HG02642 (cell line): ENCODE data around the gene PSKH1.
"Not testable (repeated sequence)": the region's sequence is repeated elsewhere in the genome, so short reads cannot be mapped to it uniquely, and the experiment has no call there.

Experiments used
- ATAC-seq: cut with Tn5 transposase; IDR thresholded peaks from one replicate; pipeline ENCODE4 v1.9.1; 2021; ENCODE audit warnings: mild to moderate bottlenecking; ENCODE audit not compliant: unreplicated experiment, poor library complexity

PSKH1 gene

DNA sequence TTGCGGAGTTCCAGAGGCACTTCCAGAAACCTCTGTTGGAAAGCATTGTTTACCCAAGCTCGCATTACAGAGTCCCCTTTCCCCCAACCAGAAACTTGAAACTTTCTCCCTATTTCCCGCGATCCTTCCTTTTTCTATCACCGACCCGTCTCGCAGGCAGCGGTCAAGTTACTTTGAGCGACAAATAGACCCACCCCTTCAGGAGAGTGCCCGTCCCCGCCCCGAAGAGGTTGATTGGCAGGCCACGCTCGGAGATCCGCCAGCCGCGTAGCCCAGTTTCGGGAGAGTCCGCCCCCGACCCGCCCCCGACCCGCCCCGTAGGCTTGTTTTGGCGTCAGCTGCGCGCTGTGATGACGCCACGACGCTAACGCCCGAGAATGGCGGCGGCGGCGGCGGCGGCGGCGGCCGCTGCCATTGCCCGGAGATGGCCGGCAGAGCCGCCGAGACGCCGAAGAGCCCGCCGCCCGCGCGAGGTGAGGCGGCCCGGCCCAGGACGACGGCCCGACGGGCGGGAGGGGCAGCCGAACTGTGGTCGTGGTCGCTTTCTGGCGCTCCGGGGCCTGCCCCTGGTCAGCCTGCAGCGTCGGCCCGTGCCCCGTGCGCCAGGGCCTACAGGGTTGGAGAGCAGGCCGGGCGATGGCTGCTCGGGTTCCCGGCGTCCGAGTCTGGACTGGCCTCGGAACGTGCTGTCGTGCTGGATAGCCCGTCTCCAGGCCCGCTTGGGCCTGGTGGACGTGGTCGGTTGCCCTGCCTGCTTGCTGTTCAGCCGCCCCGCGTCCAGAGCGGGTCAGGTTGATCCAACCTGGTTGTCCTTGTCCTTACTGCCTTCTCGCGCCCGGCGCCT, at the start of gene PSKH1:
TSS of gene PSKH1 (plus strand) at position 356 of the 844 bp plus-strand sequence. CDS start 15,496 bp downstream, outside the sequence.
- peak; percentile 90 for ATAC-seq

DNA sequence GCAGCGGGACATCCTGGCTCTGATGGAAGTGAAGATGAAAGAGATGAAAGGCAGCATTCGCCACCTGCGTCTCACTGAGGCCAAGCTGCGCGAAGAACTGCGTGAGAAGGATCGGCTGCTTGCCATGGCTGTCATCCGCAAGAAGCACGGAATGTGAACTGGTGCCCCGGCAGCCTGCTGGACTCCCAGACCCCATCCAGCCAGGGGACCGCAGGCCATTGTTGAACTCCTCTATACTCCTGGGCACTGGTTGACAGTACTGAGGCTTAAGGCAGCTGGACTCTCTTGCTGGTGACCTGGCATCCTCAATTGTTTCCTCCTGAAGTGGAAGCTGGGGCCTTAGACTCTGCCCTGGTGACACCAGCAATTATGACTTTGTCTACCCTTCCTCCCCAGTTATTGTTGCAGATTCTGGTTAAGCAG, 49.7 kb upstream of the PSKH1 start:
- ATAC-seq = no peak

DNA sequence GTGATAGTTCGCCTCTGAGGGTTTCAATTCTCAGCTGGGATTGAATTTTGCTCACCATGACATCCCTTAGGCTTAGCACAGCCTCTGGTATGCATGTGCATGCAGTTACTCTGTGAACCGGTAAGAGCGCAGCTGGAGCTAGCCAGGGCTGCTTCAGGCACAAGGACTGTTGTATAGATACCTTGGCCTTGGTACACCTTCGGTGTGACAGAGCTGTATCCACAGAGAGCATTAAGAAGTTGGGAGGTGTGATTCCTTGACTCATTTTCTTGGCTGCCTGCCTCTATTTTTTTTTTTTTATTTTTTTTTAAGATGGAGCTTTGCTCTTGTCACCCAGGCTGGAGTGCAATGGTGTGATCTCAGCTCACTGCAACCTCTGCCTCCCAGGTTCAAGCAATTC, 48.6 kb upstream of the PSKH1 start:
- ATAC-seq = no peak

DNA sequence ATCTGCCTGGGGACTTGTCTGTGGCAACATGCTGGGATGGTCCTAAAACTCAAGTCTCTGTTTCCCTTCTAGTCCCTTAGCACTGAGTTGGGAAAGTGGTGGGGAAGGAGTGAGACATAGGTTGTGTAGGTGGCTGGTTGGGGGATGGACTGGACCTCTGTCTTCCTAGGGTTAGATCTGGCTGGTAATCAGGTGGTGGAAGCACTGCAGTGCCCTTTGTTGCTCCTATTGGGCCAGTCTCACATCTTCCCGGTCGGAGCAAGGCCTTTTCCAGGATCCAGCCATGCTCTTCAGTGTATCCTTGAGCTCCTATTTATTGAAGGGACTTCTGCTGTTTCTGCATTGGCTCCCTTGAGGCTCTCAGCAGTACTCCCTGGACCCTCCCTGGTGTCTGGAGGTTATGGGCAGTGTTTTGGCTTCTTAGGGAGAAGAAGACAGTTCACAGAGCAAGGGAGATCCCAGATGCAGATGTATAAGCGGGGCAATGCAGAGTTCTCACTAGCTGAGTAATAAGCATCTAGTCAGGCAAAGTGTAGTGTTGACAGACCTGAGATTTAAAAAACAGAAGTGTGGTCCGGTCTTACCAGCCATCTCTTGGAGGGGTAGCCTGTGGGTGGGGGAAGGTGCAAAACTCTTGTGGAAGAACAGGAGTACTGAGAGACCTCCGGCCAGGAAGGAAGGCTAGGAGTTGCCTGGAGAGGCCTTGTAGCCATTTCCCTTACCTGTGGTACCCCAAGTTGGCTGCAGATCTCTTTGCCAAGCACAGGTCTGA, 47.6 kb upstream of the PSKH1 start:
- no peak for ATAC-seq

DNA sequence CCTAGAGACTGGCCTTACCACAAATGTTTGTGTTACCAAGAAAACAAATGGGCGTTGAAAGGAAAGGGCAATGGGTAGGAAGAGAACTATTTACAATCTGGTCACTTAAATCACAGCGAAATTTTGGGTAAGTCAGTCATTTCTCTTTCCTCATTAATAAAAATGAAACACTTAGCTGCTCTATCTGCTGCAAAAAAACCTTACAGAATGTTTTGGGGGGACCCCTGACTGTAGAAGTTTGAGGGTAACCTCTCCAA, 47.1 kb upstream of the PSKH1 start:
- ATAC-seq = no peak

DNA sequence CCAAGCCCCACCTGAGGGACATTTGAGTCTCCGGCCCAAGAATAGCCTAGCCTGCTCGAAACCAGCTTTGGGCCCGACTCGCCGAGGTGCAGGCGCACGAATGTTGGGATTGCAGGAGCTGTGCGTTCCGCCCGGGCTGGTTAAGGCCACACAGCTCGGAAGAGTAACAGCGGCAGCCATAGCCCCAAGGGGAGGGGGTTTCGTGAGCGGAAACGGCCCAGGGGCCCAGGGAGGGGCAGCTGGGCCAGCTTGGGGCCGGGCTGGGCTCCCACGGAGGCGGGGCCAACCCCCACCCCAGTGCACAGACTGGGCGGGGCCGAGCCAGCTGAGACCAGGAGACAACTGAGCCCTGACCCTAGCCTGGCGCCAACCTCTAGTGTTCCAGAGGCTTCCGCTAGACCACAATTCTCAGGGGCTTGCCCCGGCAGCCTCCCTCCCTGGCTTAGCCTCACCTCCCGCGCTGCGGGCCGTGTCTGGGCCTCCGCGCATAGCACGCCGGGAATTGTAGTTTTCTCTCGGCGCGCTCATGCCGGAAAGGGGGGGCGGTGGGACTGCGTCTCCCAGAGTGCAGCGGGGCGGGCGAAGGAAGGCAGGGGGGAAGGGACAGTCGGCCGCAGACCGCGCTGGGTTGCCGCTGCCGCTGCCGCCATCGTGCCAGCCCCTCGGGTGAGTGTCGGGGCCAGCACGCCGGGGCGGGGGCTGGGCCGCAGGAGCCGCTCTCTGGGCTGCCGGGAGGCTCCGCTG, 46.6 kb upstream of the PSKH1 start, which contains the start of gene NUTF2:
TSS of gene NUTF2 (plus strand) at position 614 of the 744 bp plus-strand sequence. CDS start 18,198 bp downstream, outside the sequence.
- peak; percentile 61 for ATAC-seq

DNA sequence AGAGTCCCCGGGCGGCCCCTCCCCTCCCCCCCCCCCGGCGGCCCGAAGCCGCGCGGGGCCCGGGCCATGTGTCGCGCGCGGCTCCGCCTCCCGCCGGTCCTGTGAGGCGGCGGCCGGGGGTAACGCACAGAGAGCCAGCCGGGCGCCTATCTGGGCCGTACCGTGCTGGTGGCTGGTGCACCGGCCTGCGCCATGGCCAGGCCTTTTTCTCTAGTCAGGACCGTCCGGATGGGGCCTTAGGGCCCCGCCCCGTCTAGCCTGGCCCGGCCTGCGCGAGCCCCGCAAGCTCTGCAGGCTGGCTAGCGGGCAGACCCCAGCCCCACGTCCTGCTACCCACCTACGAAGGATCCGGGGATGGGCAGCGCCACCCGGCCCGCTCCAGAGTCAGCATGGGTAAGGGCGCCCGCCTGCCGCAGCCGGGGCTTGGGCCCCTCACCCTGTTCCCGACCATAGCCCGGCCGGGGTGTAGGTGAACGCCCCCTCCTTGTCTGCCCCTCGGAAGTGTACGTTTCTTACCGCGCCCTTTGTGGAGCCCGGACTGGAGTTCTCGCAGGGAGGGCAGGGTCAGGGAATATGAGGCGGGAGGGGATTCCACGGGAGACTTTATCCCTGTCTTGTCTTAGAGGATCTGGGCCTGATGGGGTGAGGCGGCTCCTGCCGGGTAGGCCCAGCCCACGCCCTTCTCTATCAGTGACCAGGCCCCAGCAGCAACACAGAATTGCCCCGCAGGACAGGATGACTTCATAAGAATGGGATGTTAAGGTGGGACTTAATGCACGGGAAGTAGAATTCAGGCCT, 45.8 kb upstream of the PSKH1 start, which contains the start of gene CENPT:
TSS of gene CENPT (minus strand) at position 630 of the 798 bp plus-strand sequence. CDS start 13,834 bp downstream, outside the sequence.
- peak; percentile 43 for ATAC-seq

DNA sequence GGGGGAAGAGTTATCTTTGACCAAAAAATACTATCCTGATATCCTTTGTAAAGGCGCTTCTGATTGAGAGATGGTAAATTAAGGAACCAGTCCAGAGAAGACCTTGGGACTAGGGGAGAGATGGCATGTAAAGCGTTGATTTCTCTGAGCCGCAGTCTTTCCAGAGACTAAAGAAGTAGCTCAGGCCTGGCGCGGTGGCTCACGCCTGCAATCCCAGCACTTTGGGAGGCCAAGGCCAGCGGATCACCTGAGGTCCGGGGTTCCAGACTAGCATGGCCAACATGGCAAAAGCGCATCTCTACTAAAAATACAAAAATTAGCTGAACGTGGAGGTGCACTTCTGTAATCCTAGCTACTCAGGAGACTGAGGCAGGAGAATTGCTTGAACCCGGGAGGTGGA, 44.9 kb upstream of the PSKH1 start:
- no peak for ATAC-seq

DNA sequence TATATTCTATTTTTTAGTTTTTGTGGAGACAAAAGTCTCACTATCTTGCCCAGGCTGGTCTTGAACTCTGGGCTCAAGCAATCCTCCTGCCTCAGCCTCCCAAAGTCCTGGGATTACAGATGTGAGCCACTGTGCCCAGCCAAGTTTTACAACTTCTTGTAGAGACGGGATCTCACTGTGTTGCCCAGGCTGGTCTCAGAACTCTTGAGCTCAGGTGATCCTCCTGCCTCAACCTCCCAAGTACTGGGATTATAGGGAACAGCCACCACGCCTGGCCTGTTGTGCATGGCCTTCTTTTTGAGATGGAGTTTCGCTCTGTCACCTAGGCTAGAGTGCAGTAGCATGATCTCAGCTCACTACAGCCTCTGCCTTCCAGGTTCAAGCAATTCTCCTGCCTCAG, 39.4 kb upstream of the PSKH1 start:
- ATAC-seq = no peak

DNA sequence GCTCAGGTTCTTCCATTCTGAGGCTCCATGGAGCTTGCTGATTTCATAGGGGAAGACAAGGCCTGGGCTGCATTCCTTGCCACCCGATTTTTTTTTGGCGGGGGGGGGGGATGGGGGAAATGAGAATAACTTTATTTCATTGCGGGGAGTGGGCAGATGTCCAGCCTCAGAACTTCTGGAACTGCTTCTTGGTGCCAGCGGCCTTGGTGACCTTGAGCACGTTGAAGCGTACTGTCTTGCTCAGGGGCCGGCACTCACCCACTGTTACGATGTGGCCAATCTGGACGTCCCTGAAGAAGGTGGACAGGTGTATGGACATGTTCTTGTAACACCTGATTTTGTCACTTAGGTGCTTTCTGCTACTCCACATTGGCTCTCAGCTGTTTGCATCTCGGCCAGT, 37.3 kb upstream of the PSKH1 start:
- no peak for ATAC-seq

DNA sequence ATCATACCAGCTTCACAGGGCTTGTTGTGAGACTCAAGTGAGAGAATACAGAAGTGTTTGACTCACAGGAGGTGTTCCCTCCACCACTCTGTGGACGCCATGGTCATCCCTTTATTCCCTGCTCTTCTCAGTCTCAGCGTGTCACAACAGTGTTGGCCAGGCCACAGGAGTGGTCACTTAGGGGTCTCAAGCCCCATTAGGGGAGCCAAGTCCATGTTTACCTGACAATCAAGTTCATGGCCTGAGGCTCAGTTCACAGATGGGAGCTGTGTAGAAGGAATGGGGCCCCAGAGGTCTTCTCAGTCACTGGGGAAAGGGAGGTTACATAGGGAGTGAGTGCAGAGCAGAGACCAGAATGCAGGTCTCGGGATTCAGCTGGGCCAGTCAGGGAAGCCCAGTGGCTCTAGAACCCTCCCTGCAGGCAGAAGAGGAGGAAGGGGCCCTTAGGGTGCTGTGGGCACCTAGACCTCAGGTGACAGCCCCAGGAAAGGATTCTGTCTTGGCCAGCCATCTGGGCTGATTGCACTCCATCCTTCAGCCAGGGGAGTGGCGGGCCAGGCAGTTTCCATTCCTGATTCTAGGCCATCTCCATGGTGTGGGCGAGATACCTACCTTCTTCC, 36.0 kb upstream of the PSKH1 start:
- no peak for ATAC-seq

DNA sequence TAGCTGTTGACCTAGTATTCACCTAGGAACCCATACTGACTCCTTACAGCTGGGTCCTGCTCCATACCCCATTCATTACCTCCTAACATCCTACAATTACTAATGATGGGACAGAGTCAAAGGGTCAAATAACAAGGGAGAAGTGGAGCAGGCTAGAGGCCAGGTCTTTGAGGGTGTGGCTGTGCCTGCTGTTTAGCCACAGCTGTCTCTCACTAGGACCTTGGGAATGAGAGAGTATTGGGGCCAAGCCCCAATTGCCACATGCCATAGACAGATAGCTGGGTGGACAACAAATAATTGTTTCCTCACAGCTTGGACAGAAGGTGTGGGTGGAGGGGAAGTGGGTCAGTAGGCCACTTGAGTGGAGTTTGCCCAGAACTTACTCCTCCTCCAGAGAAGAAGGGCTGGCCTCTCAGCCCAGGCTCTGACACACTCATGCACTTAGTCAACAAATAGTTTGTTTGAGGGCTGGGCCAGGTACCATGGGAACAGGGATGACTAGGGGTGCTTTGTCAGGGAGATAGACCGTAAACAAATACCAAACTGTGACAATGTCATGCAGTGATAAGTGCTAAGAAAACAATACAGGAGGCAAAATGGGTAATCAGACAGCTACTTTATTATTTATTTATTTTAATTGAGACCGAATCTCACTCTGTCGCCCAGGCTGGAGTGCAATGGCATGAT, 35.4 kb upstream of the PSKH1 start:
- no peak for ATAC-seq

DNA sequence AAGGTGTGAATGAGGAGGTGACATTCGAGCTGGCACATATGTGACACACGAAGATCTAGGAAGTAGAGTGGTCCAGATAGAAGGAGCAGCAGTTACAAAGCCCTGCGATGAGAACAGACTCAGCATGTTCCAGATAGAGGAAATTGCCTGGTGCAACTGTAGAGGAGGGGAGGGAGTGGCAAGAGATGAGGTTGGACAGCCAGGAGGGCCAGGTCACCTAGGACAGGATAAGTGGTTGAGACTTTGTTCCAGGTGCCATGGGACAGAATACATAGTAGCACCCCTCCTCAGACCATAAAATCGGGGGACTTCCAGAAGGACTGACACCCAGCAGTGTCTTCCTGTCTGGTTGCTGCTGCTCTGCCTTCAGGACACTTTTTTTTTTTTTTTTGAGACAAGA, 34.6 kb upstream of the PSKH1 start:
- ATAC-seq = no peak

DNA sequence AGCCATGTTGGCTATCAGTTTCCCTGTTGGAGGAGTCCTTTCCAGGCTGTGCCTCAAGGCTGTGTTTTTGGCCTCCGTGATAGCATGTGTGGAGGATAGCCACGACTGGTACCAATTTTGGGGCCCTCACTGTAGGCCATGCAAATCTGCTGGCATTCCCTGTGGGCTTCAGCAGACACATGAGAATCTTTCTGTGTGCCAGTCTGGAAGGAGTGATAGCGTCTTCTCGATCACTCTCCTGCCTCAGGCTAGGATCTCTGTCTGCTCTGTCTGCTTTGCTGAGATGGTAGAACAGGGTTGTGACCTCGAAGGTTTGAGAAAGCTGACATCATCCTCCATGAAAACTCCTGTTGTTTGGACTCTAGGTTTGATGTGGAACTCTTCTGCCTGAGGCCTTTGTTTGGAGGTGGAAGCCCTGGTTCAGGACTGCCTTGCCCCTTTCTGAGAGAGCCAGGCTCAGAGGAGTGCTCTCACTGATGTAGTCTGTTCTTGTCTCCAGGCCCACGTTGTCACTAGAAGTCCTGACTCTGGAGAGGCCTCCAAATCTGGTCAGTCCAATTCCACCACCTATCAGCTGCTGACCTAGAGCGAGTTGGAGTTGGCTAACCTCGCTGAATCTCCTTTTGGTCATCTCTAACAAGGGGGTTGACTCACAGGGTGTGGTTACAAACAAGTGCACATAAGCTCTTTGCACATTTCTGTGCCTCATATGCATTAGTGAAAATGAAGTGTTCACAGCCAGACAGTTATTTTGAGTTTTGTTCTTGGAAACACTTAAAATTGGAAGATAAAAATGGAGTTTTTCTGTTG, 32.3 kb upstream of the PSKH1 start:
- ATAC-seq = no peak

DNA sequence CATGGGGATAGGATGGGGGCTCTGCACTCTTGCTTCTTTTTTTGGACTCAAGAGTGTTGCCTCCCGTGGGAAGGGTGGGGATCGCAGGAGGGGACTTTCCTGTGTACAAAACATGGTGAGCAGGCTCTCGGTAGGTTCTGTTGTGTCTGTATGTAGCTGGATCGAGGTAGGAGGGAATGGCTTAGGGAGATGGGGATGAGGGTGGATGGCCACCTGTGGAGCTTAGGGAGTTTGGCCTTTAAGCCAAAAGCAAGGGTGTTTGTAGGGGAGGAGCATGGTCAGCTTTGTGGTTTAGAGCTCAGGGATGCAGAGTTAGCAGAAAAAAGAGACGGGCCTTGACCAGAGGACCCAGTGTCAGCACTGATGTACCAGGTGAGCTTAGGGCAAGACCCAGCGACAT, 31.2 kb upstream of the PSKH1 start:
- ATAC-seq = no peak

DNA sequence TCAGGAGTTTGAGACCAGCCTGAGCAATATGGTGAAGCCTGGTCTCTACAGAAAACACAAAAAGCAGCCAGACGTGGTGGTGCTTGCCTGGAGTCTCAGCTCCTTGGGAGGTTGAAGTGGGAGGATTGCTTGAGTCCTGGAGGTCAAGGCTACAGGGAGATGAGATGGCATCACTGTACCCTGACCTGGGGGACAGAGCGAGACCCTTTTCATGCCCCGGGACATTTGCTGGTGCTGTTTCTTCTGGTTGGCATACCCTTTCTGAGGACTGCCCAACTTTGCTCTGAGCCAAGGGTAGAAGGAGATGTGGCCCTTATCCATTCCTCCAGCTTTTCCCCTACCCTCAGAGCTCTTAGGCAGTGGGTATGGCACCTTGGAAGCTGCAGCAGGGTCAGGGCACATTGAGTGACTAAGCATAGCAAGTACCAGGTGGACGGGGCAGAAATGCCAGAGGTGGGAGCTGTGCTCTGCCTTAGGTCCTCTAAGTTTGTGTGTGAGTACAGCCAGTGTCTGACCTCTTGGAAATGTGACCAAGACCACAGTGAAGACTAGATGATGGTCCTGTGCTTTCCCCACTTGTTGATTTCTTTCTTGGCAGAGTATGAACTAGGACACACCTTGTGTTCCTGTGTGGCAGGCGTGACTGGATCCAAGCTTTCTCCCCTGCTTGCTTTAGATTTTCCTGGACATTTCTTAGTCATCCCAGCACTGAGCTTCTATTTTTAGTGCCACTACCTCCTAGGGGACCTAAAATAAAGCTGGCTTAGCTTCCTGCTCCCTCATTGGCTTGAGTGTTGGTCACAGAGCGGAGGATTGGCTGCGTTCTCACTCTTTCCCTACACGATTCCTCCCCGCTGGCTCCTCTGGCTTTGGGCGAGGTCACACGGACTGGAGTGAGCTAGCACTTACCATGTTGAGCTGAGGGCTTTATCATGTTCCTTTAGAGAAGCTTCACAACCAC, 30.2 kb upstream of the PSKH1 start:
- no peak for ATAC-seq

DNA sequence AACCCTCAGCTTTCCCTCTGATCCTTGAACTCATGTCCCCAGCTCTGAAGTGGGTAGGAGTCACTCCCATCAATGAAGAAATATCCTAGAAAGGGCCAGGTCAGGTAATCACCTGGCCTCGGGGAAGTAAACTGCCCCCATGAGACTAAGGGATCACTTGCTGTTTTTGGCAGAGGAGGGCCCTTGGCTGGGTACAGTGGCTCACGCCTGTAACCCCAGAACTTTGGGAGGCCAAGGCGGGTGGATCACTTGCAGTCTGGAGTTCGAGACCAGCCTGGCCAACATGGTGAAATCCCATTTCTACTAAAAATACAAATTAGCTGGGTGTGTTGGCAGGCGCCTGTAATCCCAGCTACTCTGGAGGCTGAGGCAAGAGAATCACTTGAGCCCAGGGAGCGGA, 29.0 kb upstream of the PSKH1 start:
- not testable (repeated sequence) for ATAC-seq
